DMS 273 treated with DMSO at 0.1 percent for 48 hours (cell line): ENCODE results near the gene DACT3.
A peak's percentile ranks its signal among the peaks of the same experiment; 100 is the strongest.

Experiments
- DNase-seq: peaks from one replicate; lab custom pipeline; 2025; lab: John Stamatoyannopoulos, UW

DACT3 gene

DNA sequence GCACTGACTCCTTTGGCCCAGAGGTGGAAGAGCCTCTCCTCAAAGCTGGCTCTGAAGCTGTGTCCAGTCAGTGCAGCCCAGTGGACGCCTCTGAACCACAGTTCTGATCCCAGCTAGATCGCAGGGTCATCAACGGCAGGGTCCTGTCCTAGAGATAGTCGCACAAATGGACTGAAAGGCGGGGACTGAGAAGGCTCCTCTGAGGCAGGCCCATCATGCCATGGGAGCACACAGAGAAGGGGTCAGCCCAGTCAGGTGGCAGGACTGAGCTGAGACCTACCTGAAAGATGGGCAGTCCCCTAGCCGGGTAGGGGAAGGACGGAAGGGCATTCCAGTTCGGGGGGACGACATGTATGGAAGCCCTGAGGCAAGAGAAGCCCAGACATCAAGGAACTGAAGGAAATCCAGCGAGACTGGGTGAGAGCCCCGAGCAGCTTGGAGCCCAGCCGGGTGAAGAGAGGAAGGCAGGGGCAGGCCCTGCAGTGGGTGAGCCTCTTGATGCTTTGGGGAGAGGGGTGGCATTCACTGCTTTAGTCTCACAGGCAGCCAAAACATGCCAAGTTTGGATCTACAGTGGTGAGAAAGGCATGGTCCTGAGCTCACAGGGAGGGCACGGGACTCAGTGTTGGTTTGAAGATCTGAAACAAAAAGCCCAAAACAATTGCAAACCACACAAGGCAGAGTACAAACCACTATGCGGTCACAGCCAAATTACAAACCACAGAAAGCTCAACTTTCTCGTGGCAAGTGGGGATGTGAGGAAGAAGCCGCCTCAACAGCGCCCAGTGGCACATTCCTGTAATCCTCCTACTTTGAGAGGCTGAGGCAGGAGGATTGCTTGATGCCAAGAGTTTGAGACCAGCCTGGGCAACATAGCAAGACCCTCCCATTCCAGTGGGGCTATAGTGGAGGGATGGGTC, 49.9 kb downstream of the DACT3 start:
- no peak for DNase-seq

DNA sequence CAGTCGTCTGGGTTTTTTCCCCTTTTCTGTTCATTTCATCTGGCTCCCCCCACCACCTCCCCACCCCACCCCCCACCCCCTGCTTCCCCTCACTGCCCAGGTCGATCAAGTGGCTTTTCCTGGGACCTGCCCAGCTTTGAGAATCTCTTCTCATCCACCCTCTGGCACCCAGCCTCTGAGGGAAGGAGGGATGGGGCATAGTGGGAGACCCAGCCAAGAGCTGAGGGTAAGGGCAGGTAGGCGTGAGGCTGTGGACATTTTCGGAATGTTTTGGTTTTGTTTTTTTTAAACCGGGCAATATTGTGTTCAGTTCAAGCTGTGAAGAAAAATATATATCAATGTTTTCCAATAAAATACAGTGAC, 50.6 kb downstream of the DACT3 start:
- no peak for DNase-seq

GRCh38 chr19:46609511-46610412, 51.2 kb downstream of the DACT3 start:
- no peak for DNase-seq

DNA sequence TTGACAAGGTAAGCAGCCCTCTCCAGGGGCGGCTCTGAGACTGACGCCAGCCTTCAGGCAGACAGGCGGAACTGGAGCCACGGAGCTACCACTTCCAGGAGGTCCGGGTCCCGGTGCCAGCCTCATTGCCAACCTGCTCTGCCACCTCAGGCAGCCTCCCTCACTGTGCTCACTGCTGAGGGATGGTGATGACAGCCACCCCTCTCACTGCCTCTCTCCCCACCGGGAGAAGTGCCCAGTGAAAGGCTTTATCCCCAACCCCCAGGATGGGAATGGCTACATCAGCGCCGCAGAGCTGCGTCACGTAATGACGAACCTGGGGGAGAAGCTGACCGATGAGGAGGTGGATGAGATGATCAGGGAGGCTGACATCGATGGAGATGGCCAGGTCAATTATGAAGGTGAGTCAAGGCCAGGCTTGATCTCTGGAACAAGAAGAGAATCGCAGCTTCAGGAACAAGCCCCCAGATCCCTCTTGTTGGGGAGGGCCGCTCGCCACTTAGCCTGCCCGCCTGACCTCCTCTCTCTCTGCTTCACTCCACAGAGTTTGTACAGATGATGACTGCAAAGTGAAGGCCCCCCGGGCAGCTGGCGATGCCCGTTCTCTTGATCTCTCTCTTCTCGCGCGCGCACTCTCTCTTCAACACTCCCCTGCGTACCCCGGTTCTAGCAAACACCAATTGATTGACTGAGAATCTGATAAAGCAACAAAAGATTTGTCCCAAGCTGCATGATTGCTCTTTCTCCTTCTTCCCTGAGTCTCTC, 52.2 kb downstream of the DACT3 start:
- no peak for DNase-seq

DNA sequence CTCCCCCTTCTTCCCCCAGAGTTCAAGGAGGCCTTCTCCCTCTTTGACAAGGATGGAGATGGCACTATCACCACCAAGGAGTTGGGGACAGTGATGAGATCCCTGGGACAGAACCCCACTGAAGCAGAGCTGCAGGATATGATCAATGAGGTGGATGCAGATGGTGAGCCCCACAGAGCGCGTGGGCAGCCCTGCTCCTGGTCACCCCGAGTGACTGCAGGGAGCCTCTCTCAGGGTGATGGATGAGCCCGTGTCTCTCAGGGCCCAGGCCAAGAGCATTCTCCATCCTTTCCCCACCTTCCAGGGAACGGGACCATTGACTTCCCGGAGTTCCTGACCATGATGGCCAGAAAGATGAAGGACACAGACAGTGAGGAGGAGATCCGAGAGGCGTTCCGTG, 52.8 kb downstream of the DACT3 start:
- DNase-seq: no peak

DNA sequence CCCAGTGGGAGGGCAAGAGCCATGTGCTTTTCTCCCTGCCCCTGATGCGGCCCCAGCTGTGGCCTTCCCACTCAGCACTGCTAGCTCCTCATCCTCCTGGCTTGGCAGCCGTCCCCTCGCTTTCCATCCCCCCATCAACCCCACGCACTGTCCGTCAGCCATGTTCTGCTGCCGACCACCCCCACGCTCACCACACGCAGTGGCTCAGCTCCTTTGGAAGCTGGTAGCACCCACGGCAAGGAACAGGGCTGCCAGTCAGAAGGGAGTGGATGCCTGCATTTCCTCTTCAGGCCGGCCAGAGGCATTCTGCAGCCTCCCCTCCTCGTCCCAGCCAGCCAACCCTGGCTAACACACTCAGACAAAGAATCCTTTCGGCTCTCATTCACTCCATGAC, 53.5 kb downstream of the DACT3 start:
- DNase-seq: peak; percentile 80

DNA sequence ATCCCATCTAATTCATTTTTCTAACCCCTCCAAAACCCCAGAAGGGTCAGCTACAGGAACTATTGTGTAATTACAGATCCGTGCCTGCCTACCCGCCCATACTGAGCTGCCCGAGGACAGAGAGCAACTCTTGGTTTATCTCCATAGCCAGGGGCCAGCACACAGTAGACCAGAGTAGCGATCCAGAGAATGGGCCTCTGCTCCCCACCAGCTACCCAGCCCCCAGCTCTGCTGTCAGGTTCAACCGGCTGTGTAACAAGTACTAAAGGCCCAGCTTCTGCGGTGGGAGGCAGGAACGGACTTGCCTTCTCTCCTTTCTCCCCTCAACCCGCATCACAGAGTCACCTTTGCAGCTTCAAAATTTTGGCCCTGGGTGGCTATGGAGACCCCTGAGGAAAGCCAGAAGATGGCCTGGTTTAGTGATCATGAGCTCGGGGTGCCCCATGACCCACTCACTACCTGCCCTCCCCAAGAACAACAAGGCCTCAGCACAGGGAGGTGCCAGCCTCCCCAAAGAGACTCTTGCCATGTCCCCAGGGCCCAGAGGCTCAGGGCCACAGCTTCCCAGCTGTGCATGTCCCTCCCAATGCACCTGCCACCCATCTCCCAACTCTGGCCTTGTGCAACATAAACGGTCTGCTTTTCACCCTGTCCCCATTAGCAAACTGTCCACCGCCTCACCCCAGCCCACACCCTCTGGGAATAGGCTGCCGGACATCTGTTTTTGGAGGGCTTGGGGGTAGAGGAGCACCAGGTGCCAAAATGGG, 54.1 kb downstream of the DACT3 start:
- no peak for DNase-seq

DNA sequence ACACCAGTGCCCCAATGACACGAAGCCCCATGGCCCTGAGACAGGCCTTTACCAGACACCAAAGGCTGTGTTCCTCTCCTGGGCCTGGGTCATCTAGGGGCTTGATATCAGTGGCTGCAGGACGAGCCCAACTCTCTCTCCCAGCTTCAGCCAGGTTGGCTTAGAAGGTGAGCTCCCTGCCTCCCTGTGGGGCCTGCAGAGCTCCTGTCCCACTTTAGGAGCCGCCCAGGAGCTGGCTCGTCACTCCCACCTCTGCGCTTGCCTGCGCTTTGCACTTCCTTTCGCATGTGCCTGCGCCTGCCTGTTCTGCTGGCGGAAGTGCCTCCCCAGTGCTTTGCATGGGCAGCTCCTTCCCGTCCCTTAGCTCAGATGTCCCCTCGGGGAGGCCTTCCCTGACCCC, 55.0 kb downstream of the DACT3 start:
- DNase-seq: no peak

GRCh38 chr19:46605356-46605821, 55.6 kb downstream of the DACT3 start:
- no peak for DNase-seq

GRCh38 chr19:46604781-46605355, 56.1 kb downstream of the DACT3 start:
- DNase-seq: no peak

DNA sequence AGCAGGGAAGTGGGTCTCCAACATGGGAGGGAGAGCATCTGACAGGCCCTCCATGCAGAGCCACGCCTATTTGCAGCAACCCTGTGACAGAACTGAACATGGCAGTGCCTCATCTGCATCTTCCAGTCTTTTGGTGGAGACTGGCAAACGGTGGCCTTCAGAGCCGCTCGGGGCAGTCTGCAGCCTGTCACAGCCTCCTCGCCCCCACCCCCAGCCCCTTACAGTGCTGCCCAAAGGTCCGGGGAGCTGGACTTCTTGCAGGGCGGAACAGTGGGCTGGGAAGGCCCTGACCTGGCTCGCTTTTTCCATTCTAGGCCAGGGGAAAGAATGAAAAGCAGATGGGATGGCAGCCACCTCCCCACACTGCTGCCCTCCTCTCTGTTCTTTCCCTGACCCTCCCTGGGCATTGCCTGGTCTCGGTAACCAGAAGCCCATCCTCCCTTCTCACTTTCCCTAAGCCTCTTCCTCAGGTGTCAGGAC, 57.2 kb downstream of the DACT3 start:
- no peak for DNase-seq

DNA sequence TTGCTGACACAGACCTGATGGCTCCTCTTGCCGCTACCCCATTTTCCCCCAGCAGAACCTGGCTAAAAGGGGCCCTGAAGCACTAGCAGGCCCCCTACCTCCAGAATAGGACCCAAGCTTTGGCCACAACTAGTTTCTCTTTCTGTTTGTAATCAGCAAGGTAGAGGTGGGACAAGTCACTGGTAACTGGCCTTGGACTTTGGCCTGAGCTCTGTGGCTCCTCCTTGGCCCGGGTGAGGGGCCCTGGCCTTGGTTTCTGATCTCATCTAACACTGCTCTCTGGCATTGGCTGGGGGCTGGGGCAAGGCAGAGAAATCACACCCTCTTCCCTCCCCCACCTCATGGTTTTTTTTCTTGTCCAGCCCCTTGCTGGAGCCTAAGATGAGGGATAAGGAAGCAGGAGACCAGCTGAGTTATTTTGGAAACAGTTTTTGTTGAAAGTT, 57.8 kb downstream of the DACT3 start:
- DNase-seq: no peak

DNA sequence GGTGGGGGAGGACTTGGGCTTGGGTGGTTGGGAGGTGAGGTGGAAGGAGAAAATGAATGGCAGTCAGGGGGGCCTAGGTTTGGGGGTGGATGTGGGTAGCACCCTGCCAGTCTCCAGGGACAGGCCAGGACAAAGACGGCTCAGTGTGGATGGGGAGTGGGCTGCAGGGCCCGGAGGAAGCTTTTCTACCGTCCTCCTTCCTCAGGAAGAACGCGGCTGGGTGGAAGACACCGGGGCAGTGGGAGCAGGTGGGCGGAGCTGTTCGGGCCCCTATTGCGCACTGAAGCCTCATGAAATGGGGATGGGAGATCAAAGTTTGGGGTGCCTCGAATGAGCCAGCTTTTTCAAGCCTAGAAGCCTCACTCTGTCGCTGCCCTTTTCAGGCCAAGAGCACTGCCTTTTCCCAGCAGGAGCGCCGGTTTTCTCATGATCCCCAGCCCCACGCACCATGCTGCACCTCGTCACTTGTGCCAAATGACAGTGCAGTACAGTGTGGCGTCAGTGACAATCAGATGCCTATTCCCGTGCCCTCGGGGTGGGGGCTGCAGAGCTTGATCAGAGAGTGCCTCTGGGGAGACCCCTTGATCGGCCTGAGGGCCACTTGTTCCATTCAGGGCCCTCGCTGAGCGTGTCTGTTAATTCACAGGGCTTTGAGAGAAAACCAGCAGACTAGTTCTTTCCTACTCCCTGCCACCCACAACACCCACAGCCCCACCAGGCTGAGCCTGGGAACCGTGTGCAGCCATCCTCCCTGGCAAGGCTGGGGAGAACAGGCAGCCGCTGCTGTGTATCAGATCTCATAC, 58.4 kb downstream of the DACT3 start:
- DNase-seq: no peak

DNA sequence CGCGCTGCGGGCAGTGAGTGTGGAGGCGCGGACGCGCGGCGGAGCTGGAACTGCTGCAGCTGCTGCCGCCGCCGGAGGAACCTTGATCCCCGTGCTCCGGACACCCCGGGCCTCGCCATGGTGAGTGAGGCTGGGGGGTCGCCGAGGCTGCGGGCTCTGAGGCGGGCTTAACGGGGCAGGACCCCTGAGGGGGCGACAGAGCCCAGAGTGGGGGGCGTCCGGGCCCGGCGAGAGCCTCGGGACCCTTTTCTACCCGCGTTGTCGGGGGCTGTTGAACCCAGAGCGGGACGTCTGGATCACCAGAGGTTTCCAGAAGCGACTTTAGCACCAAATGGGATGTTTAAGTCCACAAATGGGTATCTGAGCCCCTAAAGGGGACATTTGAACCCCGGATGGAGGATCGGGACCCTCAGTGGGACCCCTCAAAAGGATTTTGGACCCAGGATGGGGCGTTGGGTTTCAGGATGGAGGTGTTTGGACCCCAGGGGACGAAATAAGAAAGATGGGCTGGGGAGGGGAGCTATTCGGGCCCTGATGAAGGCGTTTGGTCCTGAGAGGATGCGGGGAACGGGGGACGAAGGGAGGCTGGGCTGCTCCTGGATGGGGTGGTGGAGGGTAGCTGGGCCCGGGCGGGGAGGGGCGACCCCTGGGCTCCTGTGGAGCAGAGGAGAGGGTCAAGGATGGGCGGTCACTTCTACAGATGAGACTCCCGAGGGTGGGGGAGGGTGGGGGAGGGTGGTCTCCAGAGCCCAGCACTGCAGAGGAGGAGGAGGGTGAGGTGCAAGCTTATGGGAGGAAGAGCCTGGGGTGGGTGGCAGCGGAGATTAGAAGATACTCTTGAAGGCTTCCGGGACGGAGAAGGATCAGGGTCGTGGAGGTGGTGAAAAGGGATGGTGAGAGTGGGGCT, 59.4 kb downstream of the DACT3 start, which contains the start of gene CALM3:
TSS of gene CALM3 (plus strand) at position 13 of the 907 bp plus-strand sequence. CDS start at position 118, 105 bp downstream.
- DNase-seq: no peak

- peak; percentile 84 for DNase-seq
These were observed 60.3 kb downstream of the DACT3 start for GRCh38 chr19:46600384-46601317.

DNA sequence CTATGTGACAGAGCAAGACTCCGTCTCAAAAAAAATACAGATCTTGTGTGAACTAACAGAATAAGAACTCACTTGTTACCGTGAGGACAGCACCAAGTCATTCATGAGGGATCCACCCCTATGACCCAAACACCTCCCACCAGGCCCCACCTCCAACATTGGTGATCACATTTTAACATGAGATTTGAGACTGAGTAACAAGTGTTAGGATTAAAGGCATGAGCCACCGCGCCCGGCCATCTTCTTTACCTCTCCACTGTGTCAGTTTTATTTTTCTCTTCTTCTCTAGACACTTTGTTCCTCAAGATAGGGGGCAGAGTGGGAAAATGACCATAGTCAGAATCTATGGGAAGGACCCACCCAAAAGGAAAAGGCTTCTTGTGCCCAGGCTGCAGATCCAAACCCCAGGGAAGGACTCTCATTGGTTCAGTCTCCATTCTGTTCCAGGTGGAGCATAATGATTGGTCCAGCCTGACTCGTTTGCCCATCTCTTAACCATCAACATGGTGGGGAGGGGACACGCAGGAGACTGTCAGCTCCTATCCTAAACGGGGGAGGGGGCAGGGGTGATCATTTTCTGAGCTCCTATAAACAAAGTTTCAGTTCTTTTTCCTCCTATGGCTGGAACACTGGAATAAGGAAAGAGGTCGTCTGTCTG, 61.1 kb downstream of the DACT3 start:
- no peak for DNase-seq

DNA sequence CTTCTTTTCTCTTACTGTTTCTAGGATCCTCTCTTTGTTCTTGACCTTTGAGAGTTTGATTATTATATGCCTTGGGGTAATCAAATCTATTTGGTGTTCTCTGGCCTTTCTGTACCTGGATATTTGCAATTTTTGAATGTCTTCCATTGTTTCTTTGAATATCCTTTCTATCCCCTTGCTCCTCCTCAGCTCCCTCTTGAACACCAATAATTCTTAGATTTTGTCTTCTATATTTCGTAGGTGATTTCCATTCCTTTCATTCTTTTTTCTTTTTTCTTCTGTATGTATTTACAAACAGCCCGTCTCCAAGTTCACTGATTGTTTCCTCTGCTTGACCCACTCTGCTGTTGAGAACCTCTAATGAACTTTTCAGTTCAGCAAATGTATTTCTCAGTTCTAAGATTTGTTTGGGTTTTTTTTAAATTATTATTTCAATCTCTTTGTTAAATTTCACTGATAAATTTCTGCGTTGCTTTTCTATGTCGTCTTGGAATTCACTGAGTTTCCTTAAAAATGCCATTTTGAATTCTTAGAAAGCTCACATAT, 62.5 kb downstream of the DACT3 start:
- DNase-seq: no peak
